NK-92 (cell line): ENCODE measurements around the gene DUSP22.

ENCODE experiments used
- DNase-seq: peaks from one replicate; lab custom pipeline; 2025; ENCODE audit not compliant: unreplicated experiment; lab: John Stamatoyannopoulos, UW

The DUSP22 gene

GRCh38 chr6:392441-393390 lies 100.4 kb downstream of the DUSP22 start:
- no peak for DNase-seq

GRCh38 chr6:393391-394221 lies 101.3 kb downstream of the DUSP22 start:
- DNase-seq: no peak

- no peak for DNase-seq
Measured at GRCh38 chr6:394641-395289, 102.5 kb downstream of the DUSP22 start.

GRCh38 chr6:395432-396125 lies 103.3 kb downstream of the DUSP22 start:
- DNase-seq: no peak

GRCh38 chr6:396126-396520 lies 103.8 kb downstream of the DUSP22 start:
- no peak for DNase-seq

GRCh38 chr6:397056-397455 lies 104.8 kb downstream of the DUSP22 start:
- DNase-seq: no peak

GRCh38 chr6:397604-398003 lies 105.3 kb downstream of the DUSP22 start:
- no peak for DNase-seq

- no peak for DNase-seq
Measured at GRCh38 chr6:398065-398464, 105.8 kb downstream of the DUSP22 start.

GRCh38 chr6:398558-399078 lies 106.3 kb downstream of the DUSP22 start:
- DNase-seq: no peak

GRCh38 chr6:399785-400534 lies 107.7 kb downstream of the DUSP22 start:
- no peak for DNase-seq

- DNase-seq: no peak
Measured at GRCh38 chr6:400815-401214, 108.5 kb downstream of the DUSP22 start.
